CD14-positive monocyte (primary cell): Measurements from ENCODE around the gene SP110. TPM values are rescaled to one million over a fixed set of nuclear protein-coding genes. Genes with fewer than 3 reads are reported as not detected.

Experiments used
- DNase-seq, 3 donors: peaks; one replicate each; pipeline ENCODE4 v3.0.0-alpha.2; 2011 to 2022
- H2AFZ ChIP-seq: 2 replicates; pipeline ENCODE4 v1.6.0; 2012; ENCODE audit warnings: mild to moderate bottlenecking, low read depth, low read length, inconsistent platforms; ENCODE audit not compliant: insufficient read depth, poor library complexity, severe bottlenecking
- H3K27ac ChIP-seq, 2 donors: 1 replicate in 1 of 2; 2 replicates in 1 of 2; pipeline ENCODE4 v1.5.1; 2012 to 2013; ENCODE audit warnings: low read length in 2 of 2, control low read depth in 1 of 2, inconsistent platforms in 1 of 2, low read depth in 1 of 2, mild to moderate bottlenecking in 1 of 2
- H3K27me3 ChIP-seq, 2 donors: one replicate each; pipeline versions ENCODE4 v1.6.0 to v1.6.1; 2011 to 2013; ENCODE audit warnings: low read length in 2 of 2; ENCODE audit not compliant: control insufficient read depth in 2 of 2, insufficient read depth in 2 of 2
- H3K36me3 ChIP-seq, 2 donors: replicated peaks in 1 of 2; 1 replicate in 1 of 2; 2 replicates in 1 of 2; pipeline versions ENCODE4 v1.5.1 to v1.6.1; 2012 to 2013; ENCODE audit warnings: low read length in 2 of 2, control low read depth in 1 of 2, inconsistent platforms in 1 of 2, mild to moderate bottlenecking in 1 of 2; ENCODE audit not compliant: insufficient read depth in 2 of 2, control insufficient read depth in 1 of 2
- H3K4me1 ChIP-seq, 2 donors: 1 replicate in 1 of 2; 2 replicates in 1 of 2; pipeline versions ENCODE4 v1.5.1 to v1.6.1; 2012 to 2013; ENCODE audit warnings: low read length in 2 of 2, control low read depth in 1 of 2, inconsistent platforms in 1 of 2, mild to moderate bottlenecking in 1 of 2, moderate library complexity in 1 of 2; ENCODE audit not compliant: insufficient read depth in 2 of 2, control insufficient read depth in 1 of 2
- H3K4me2 ChIP-seq: replicated peaks from 2 replicates; pipeline ENCODE3; 2012; ENCODE audit warnings: low read length, moderate library complexity, mild to moderate bottlenecking; ENCODE audit not compliant: poor library complexity, severe bottlenecking; ENCODE audit errors: extremely low read depth
- H3K4me3 ChIP-seq, 3 experiments: fragments of 200-600 bp in 1 of 3; sonication (generic) in 1 of 3; replicated peaks in 1 of 3; 1 replicate in 2 of 3; 2 replicates in 1 of 3; pipeline ENCODE4 v1.5.1; 2011 to 2013; ENCODE audit warnings: low read length in 3 of 3, mild to moderate bottlenecking in 3 of 3, control low read depth in 2 of 3, low read depth in 2 of 3, inconsistent platforms in 1 of 3, moderate library complexity in 1 of 3
- H3K79me2 ChIP-seq: 2 replicates; pipeline ENCODE4 v1.6.0; 2012; ENCODE audit warnings: mild to moderate bottlenecking, control low read depth, inconsistent platforms, low read length, moderate library complexity; ENCODE audit not compliant: insufficient read depth
- H3K9ac ChIP-seq: 2 replicates; pipeline ENCODE4 v1.6.0; 2017; ENCODE audit warnings: low read length, mild to moderate bottlenecking; ENCODE audit not compliant: insufficient read depth, poor library complexity, severe bottlenecking
- H3K9me3 ChIP-seq, 2 donors: replicated peaks in 1 of 2; 1 replicate in 1 of 2; 2 replicates in 1 of 2; pipeline versions ENCODE4 v1.5.1 to v1.6.1; 2012 to 2013; ENCODE audit warnings: low read length in 2 of 2, control low read depth in 1 of 2; ENCODE audit not compliant: control insufficient read depth in 1 of 2, insufficient read depth in 1 of 2
- H4K20me1 ChIP-seq: 2 replicates; pipeline ENCODE4 v1.6.0; 2012; ENCODE audit warnings: mild to moderate bottlenecking, low read length, control low read depth, moderate library complexity; ENCODE audit not compliant: insufficient read depth
- H3K27ac Mint-ChIP-seq, 7 donors: one replicate each; pipeline ENCODE4 v1.8.0; 2020; ENCODE audit warnings: mild to moderate bottlenecking in 7 of 7, mixed read lengths in 7 of 7, moderate library complexity in 6 of 7, inconsistent platforms in 2 of 7
- H3K27me3 Mint-ChIP-seq, 3 donors: one replicate each; pipeline ENCODE4 v1.8.0; 2021 to 2022; ENCODE audit warnings: low read depth in 3 of 3, mild to moderate bottlenecking in 3 of 3, mixed read lengths in 3 of 3, moderate library complexity in 3 of 3, inconsistent platforms in 1 of 3
- H3K36me3 Mint-ChIP-seq, 2 donors: one replicate each; pipeline ENCODE4 v1.8.0; 2020; ENCODE audit warnings: mixed read lengths in 2 of 2, inconsistent platforms in 1 of 2, mild to moderate bottlenecking in 1 of 2
- H3K4me1 Mint-ChIP-seq: one replicate; pipeline ENCODE4 v1.8.0; 2020; ENCODE audit warnings: mild to moderate bottlenecking, mixed read lengths
- H3K4me3 Mint-ChIP-seq, 2 donors: one replicate each; pipeline ENCODE4 v1.8.0; 2020; ENCODE audit warnings: mild to moderate bottlenecking in 2 of 2, mixed read lengths in 2 of 2, moderate library complexity in 1 of 2
- H3K9me3 Mint-ChIP-seq, 7 donors: one replicate each; pipeline ENCODE4 v1.8.0; 2020 to 2022; ENCODE audit warnings: mixed read lengths in 7 of 7, mild to moderate bottlenecking in 6 of 7, moderate library complexity in 6 of 7, inconsistent platforms in 2 of 7
- WGBS: methylation state at CpG from one replicate; pipeline ENCODE4 v1.1.5; 2013; ENCODE audit warnings: missing lambda C conversion rate; ENCODE audit not compliant: insufficient coverage; 5-methylcytosine and 5-hydroxymethylcytosine counted together
- intact Hi-C, 2 donors: fragments of 100-400 bp; cut with micrococcal nuclease; formaldehyde crosslinking; loops; one replicate each; pipeline versions ENCODE4 v1.15.0 to v1.15.1; 2023
- polyA minus RNA-seq: library from RNA; depleted of rRNA, polyadenylated mRNA; stranded (reverse); fragments of >200 nt; gene quantifications from 2 replicates; pipeline ENCODE4 v1.2.3, GENCODE V29; 2012
- polyA plus RNA-seq, 3 donors: library from polyadenylated mRNA; depleted of rRNA in 1 of 3; unstranded in 2 of 3; stranded (reverse) in 1 of 3; fragments of 300-500 nt in 2 of 3; fragments of >200 nt in 1 of 3; fragmentation: Illumina TruSeq in 2 of 3; gene quantifications; 1 replicate in 2 of 3; 2 replicates in 1 of 3; pipeline ENCODE4 v1.2.3, GENCODE V29; 2012 to 2021
- total RNA-seq, 12 experiments: library from RNA in 1 of 12; stranded (reverse) in 1 of 12; fragments of 120-200 nt in 1 of 12; gene quantifications; one replicate each; pipeline ENCODE4 v1.2.4 and lab custom pipeline; 2013 to 2026; ENCODE audit warnings: mixed read lengths in 6 of 12, inconsistent platforms in 1 of 12
- TF ChIP-seq, protein P1 (sequence below): fragments of 200-600 bp; IDR thresholded peaks from one replicate; pipeline ENCODE4 v1.8.0; 2022; ENCODE audit warnings: antibody characterized with exemption, mild to moderate bottlenecking

SP110 gene
- total RNA-seq (2013), result 142 TPM
- polyA plus RNA-seq (10 to 100 TPM; 39.1 to 66.1 (median 65.5) TPM), polyA minus RNA-seq (34.4 and 82.8 TPM in 2 replicates), total RNA-seq (lab: John Stamatoyannopoulos, UW) (16.2 to 150 (median 50.2) reads per million in 11 experiments)

DNA sequence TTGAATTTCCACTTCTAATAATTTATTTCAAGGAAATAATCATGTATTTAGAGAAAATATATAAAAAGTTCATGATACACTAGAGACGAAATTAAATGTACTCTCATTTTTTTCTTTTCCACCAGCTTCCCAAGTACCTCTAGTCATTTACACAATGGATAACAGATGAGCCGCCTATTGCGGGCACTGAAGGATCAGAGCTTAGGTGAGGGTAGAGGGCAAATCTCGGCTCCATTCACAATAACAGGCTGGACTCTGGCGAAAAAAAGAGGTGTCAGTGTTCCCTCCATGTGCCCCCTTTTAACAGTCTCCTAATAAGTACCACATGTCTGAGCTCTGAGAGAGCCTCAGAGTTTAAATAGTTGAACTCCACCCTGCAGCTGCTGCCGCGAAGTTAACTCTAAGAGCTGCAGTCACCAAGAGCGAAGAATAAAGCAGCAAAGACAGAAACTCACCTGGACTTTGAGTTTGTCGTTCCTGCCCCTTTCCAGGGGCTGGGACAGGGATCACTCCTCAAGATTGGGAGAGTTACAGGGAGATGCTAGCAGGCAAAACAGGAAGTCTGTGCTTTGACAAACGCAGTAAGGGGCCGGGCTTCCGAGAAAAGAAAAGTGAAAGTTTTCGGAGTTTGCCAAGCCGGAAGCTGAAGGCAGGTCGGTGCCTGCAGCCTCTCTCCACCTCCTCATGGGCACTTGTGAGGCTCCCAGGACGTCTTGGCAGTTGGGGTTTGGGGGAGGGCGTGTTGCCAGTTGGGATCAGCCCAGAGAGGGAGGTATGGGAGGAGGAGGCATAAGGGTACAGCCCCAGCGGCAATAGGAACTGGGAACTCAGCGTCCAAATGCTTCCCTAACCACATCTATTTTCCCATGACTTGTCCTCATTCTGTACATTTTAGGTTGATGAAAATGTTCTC, at the start of gene SP110:
Gene SP110, minus strand, starts transcription at position 566 of the 913 bp plus-strand sequence. CDS start 3,057 bp downstream, outside the sequence.
- Histone ChIP-seq H3K36me3 (peaks cover 21 to 23% of the 10 kb centered on the region in 2 donors), H3K4me2 (peak within 1 kb of the TSS; percentile 87), H3K27me3 (no peaks in the 10 kb centered on the region), H3K4me3 (peak within 1 kb of the TSS; percentile 80 to 99 (median 96)), H4K20me1 (peaks cover 33% of the 10 kb centered on the region), H3K9me3 (no peaks in the 10 kb centered on the region), H3K9ac (peak within 1 kb of the TSS; percentile 78), H3K27ac (peak within 1 kb of the TSS; percentile 75 to 94), H3K79me2 (peaks cover 43% of the 10 kb centered on the region), H2AFZ (peak within 1 kb of the TSS; percentile 89), H3K4me1 (peaks cover 41 to 64% of the 10 kb centered on the region in 2 donors)
- H3K4me3 Mint-ChIP-seq, result peak within 1 kb of the TSS; percentile 97 to 99
- peak; percentile 73 to 85 (median 78) for DNase-seq
- WGBS, result 0% methylated on average over 7 of the region's 19 CpGs
- peaks cover 12 to 21% of the 10 kb centered on the region in 2 donors for H3K36me3 Mint-ChIP-seq
- TF ChIP-seq, protein P1, sequence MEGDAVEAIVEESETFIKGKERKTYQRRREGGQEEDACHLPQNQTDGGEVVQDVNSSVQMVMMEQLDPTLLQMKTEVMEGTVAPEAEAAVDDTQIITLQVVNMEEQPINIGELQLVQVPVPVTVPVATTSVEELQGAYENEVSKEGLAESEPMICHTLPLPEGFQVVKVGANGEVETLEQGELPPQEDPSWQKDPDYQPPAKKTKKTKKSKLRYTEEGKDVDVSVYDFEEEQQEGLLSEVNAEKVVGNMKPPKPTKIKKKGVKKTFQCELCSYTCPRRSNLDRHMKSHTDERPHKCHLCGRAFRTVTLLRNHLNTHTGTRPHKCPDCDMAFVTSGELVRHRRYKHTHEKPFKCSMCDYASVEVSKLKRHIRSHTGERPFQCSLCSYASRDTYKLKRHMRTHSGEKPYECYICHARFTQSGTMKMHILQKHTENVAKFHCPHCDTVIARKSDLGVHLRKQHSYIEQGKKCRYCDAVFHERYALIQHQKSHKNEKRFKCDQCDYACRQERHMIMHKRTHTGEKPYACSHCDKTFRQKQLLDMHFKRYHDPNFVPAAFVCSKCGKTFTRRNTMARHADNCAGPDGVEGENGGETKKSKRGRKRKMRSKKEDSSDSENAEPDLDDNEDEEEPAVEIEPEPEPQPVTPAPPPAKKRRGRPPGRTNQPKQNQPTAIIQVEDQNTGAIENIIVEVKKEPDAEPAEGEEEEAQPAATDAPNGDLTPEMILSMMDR, result no peak
- H3K27ac Mint-ChIP-seq, result peak within 1 kb of the TSS; percentile 96 to 99 (median 97)
- intact Hi-C loops, result loop anchor here (5.0 to 10.0 kb wide), 2 partner anchors 108 to 195 kb away; partner anchors contain the start of genes SP100 (in 2 of the 2) and SP140L (in 2 of the 2)
- no peaks in the 10 kb centered on the region for H3K27me3 Mint-ChIP-seq
- no peaks in the 10 kb centered on the region for H3K9me3 Mint-ChIP-seq
- H3K4me1 Mint-ChIP-seq, result peaks cover 52% of the 10 kb centered on the region

DNA sequence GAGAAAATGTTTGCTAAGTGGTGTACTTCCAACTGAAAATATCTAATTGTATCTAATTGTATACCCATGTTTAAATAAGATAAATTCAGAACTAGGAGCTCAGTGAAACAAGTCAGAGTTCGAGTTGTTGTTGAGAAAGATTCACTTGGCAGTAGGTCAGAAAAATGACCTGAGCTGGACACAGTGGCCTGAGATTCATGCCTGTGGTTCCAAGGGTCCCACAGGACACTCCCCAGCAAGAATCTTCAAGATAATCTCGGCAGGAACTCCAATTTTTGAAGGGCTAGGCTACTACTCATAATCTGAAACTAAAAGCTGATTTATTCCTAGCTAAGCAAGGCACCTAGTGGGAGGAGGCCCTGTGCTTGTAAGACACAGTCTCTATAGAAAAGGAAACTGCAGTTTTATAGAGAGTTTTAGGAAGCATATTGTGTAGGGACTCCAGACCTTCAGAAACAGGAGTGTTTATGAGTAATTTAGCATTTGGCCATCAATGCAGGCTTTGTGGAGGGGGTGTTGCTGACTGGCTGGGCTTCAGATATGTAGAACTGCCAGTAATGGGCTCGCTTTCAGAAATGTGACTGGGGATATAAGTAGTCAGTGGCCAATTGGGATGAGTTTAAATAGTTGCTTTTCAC, 48.9 kb upstream of the SP110 start:
- H3K9me3 ChIP-seq, result no peaks in the 10 kb centered on the region
- no peak overlapping the region for H2AFZ ChIP-seq
- H3K4me2 ChIP-seq, result no peak overlapping the region
- peaks cover 0 to 8% of the 10 kb centered on the region in 2 donors for H3K36me3 ChIP-seq
- no peak overlapping the region for H3K9ac ChIP-seq
- 83% methylated on average over 1 of the region's 3 CpGs for WGBS
- intact Hi-C loops, result no loop called here
- Mint-ChIP-seq H3K4me1 (no peaks in the 10 kb centered on the region), H3K4me3 (no peak overlapping the region), H3K27me3 (peaks cover 0 to 3% (median 1%) of the 10 kb centered on the region in 3 donors), H3K9me3 (peaks cover 0 to 6% (median 4%) of the 10 kb centered on the region in 7 donors), H3K36me3 (peaks cover 17 to 35% of the 10 kb centered on the region in 2 donors), H3K27ac (peak overlapping the region in 1 of 7 donors; percentile 21)
- no peak for DNase-seq
- H3K27ac ChIP-seq, result no peak overlapping the region
- H3K27me3 ChIP-seq, result no peaks in the 10 kb centered on the region
- no peaks in the 10 kb centered on the region for H3K79me2 ChIP-seq
- no peaks in the 10 kb centered on the region for H3K4me1 ChIP-seq
- TF ChIP-seq, protein P1, result no peak
- H4K20me1 ChIP-seq, result no peaks in the 10 kb centered on the region
- H3K4me3 ChIP-seq, result no peak overlapping the region
